GM23338 (cell line): ENCODE data around the gene CYSLTR2. TPM values are rescaled to one million over a fixed set of nuclear protein-coding genes. Genes with fewer than 3 reads are reported as not detected.
"Not testable (repeated sequence)": the region's sequence is repeated elsewhere in the genome, so short reads cannot be mapped to it uniquely, and the experiment has no call there.

Experiments used
- ATAC-seq: fragments of 200-7000 bp; cut with Tn5 transposase; 3 replicates; pipeline ENCODE4 v1.9.1; 2020
- DNase-seq: peaks from one replicate; pipeline ENCODE4 v3.0.0-alpha.2; 2015; ENCODE audit warnings: low spot score
- H2AFZ ChIP-seq: fragments of 200-600 bp; sonication (generic); 2 replicates; pipeline ENCODE4 v1.8.0; 2016; ENCODE audit warnings: antibody characterized with exemption, mild to moderate bottlenecking, moderate library complexity
- H3F3A ChIP-seq: fragments of 200-600 bp; sonication (generic); replicated peaks from 2 replicates; pipeline ENCODE4 v1.8.0; 2017; ENCODE audit warnings: antibody characterized with exemption, mixed run types, low read depth
- H3K27ac ChIP-seq: fragments of 200-600 bp; sonication (generic); 2 replicates; pipeline ENCODE4 v1.6.1; 2016; ENCODE audit warnings: low read depth
- H3K27me3 ChIP-seq: fragments of 200-600 bp; sonication (generic); 2 replicates; pipeline ENCODE4 v1.8.0; 2016; ENCODE audit warnings: mild to moderate bottlenecking, mixed run types, moderate library complexity; ENCODE audit not compliant: insufficient read depth
- H3K36me3 ChIP-seq: fragments of 200-600 bp; sonication (generic); 2 replicates; pipeline ENCODE4 v1.8.0; 2016; ENCODE audit warnings: mild to moderate bottlenecking; ENCODE audit not compliant: insufficient read depth
- H3K4me1 ChIP-seq: fragments of 200-600 bp; sonication (generic); 2 replicates; pipeline ENCODE4 v1.8.0; 2016; ENCODE audit warnings: mild to moderate bottlenecking, moderate library complexity; ENCODE audit not compliant: insufficient read depth
- H3K4me2 ChIP-seq: fragments of 200-600 bp; sonication (generic); 2 replicates; pipeline ENCODE4 v1.7.1; 2017; ENCODE audit warnings: mixed run types
- H3K4me3 ChIP-seq: fragments of 200-600 bp; sonication (generic); 2 replicates; pipeline ENCODE4 v1.6.1; 2016; ENCODE audit warnings: mixed run types
- H3K79me2 ChIP-seq: fragments of 200-600 bp; sonication (generic); replicated peaks from 2 replicates; pipeline ENCODE4 v1.8.0; 2017; ENCODE audit warnings: mild to moderate bottlenecking; ENCODE audit not compliant: insufficient read depth
- H3K9me2 ChIP-seq: fragments of 200-600 bp; sonication (generic); 2 replicates; pipeline ENCODE4 v1.8.0; 2017; ENCODE audit not compliant: insufficient read depth
- H4K20me1 ChIP-seq: fragments of 200-600 bp; sonication (generic); replicated peaks from 2 replicates; pipeline ENCODE4 v1.8.0; 2017; ENCODE audit warnings: mild to moderate bottlenecking; ENCODE audit not compliant: insufficient read depth
- H3K27ac Mint-ChIP-seq: 2 replicates; pipeline ENCODE4 v1.8.0; 2020; ENCODE audit warnings: inconsistent platforms, mild to moderate bottlenecking, moderate library complexity, mixed read lengths
- H3K27me3 Mint-ChIP-seq: 3 replicates; pipeline ENCODE4 v1.8.0; 2022; ENCODE audit warnings: low read depth, mild to moderate bottlenecking, moderate library complexity, mixed read lengths, inconsistent platforms; ENCODE audit not compliant: insufficient read depth, poor library complexity
- H3K36me3 Mint-ChIP-seq: 3 replicates; pipeline ENCODE4 v1.8.0; 2021; ENCODE audit warnings: low read depth, mild to moderate bottlenecking, inconsistent platforms, moderate library complexity, mixed read lengths
- H3K4me1 Mint-ChIP-seq: 3 replicates; pipeline ENCODE4 v1.8.0; 2020; ENCODE audit warnings: mild to moderate bottlenecking, inconsistent platforms, mixed read lengths
- H3K4me3 Mint-ChIP-seq: 3 replicates; pipeline ENCODE4 v1.8.0; 2021; ENCODE audit warnings: moderate library complexity, mild to moderate bottlenecking, inconsistent platforms, mixed read lengths
- H3K9me3 Mint-ChIP-seq: 3 replicates; pipeline ENCODE4 v1.8.0; 2020; ENCODE audit warnings: moderate library complexity, mild to moderate bottlenecking, inconsistent platforms, mixed read lengths
- EZH2phosphoT487 ChIP-seq: fragments of 200-600 bp; sonication (generic); IDR thresholded peaks from one replicate; pipeline ENCODE4 v1.8.1; 2018; ENCODE audit warnings: antibody characterized with exemption; ENCODE audit not compliant: unreplicated experiment
- JUNB ChIP-seq: IDR thresholded peaks from one replicate; pipeline ENCODE4 v1.6.1; 2016; ENCODE audit warnings: antibody characterized with exemption; ENCODE audit not compliant: unreplicated experiment
- STAT1 ChIP-seq: IDR thresholded peaks from one replicate; pipeline ENCODE4 v1.6.1; 2016; ENCODE audit warnings: antibody characterized with exemption; ENCODE audit not compliant: unreplicated experiment
- ZNF331 ChIP-seq: fragments of 250-450 bp; sonication (Bioruptor Pico); IDR thresholded peaks from 2 replicates; pipeline ENCODE4 v1.5.0; 2020; ENCODE audit warnings: low read depth, mild to moderate bottlenecking, moderate library complexity
- polyA plus RNA-seq: library from polyadenylated mRNA; unstranded; fragments of >200 nt; fragmentation: Nextera tagmentation; extraction: Ambion mirVana; gene quantifications from 2 replicates; pipeline ENCODE4 v1.2.1, GENCODE V29; 2016
- total RNA-seq: library from RNA; depleted of rRNA; stranded (reverse); fragments of >200 nt; shearing (Covaris generic); gene quantifications from 2 replicates; pipeline ENCODE4 v1.2.3, GENCODE V29; 2014
- TF ChIP-seq, protein P1 (sequence below): fragments of 250-450 bp; sonication (Bioruptor Pico); IDR thresholded peaks from 2 replicates; pipeline ENCODE4 v1.5.0; 2020; ENCODE audit warnings: mild to moderate bottlenecking, moderate library complexity
- TF ChIP-seq, protein P2 (sequence below): IDR thresholded peaks from one replicate; pipeline ENCODE4 v1.6.1; 2018; ENCODE audit warnings: antibody characterized with exemption; ENCODE audit not compliant: unreplicated experiment
- TF ChIP-seq, protein P3 (sequence below): IDR thresholded peaks from 2 replicates; pipeline ENCODE4 v1.6.1; 2016; ENCODE audit warnings: antibody characterized with exemption

Gene CYSLTR2
- total and polyA plus RNA-seq, 2 experiments from 2014 or later: not detected

DNA sequence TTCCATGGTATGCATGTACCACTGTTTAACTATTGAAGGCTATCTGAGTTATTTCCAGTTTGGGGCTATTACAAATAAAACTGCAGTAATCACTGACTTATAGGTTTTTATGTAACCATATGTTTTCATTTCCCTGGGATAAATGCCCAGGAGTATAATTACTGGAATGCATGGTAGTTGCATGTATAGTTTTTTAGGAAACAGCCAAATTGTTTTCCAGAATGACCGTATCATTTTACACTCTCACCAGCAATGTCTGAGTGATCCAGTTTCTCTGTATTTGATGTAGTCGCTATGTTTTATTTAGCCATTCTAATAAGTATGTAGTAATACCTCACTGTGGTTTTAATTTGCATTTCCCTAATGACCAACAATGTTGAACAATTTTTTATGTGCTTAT is 42.0 kb downstream of the CYSLTR2 start (continued):
- TF ChIP-seq, protein P1, sequence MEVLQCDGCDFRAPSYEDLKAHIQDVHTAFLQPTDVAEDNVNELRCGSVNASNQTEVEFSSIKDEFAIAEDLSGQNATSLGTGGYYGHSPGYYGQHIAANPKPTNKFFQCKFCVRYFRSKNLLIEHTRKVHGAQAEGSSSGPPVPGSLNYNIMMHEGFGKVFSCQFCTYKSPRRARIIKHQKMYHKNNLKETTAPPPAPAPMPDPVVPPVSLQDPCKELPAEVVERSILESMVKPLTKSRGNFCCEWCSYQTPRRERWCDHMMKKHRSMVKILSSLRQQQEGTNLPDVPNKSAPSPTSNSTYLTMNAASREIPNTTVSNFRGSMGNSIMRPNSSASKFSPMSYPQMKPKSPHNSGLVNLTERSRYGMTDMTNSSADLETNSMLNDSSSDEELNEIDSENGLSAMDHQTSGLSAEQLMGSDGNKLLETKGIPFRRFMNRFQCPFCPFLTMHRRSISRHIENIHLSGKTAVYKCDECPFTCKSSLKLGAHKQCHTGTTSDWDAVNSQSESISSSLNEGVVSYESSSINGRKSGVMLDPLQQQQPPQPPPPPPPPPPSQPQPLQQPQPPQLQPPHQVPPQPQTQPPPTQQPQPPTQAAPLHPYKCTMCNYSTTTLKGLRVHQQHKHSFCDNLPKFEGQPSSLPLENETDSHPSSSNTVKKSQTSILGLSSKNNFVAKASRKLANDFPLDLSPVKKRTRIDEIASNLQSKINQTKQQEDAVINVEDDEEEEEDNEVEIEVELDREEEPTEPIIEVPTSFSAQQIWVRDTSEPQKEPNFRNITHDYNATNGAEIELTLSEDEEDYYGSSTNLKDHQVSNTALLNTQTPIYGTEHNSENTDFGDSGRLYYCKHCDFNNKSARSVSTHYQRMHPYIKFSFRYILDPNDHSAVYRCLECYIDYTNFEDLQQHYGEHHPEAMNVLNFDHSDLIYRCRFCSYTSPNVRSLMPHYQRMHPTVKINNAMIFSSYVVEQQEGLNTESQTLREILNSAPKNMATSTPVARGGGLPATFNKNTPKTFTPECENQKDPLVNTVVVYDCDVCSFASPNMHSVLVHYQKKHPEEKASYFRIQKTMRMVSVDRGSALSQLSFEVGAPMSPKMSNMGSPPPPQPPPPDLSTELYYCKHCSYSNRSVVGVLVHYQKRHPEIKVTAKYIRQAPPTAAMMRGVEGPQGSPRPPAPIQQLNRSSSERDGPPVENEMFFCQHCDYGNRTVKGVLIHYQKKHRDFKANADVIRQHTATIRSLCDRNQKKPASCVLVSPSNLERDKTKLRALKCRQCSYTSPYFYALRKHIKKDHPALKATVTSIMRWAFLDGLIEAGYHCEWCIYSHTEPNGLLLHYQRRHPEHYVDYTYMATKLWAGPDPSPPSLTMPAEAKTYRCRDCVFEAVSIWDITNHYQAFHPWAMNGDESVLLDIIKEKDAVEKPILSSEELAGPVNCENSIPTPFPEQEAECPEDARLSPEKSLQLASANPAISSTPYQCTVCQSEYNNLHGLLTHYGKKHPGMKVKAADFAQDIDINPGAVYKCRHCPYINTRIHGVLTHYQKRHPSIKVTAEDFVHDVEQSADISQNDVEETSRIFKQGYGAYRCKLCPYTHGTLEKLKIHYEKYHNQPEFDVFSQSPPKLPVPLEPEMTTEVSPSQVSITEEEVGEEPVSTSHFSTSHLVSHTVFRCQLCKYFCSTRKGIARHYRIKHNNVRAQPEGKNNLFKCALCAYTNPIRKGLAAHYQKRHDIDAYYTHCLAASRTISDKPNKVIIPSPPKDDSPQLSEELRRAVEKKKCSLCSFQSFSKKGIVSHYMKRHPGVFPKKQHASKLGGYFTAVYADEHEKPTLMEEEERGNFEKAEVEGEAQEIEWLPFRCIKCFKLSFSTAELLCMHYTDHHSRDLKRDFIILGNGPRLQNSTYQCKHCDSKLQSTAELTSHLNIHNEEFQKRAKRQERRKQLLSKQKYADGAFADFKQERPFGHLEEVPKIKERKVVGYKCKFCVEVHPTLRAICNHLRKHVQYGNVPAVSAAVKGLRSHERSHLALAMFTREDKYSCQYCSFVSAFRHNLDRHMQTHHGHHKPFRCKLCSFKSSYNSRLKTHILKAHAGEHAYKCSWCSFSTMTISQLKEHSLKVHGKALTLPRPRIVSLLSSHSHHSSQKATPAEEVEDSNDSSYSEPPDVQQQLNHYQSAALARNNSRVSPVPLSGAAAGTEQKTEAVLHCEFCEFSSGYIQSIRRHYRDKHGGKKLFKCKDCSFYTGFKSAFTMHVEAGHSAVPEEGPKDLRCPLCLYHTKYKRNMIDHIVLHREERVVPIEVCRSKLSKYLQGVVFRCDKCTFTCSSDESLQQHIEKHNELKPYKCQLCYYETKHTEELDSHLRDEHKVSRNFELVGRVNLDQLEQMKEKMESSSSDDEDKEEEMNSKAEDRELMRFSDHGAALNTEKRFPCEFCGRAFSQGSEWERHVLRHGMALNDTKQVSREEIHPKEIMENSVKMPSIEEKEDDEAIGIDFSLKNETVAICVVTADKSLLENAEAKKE (CRISPR knock-in tag): no peak
- TF ChIP-seq EZH2phosphoT487 (no peak), JUNB (no peak), ZNF331 (CRISPR knock-in tag) (no peak), STAT1 (no peak)
- TF ChIP-seq, protein P2, sequence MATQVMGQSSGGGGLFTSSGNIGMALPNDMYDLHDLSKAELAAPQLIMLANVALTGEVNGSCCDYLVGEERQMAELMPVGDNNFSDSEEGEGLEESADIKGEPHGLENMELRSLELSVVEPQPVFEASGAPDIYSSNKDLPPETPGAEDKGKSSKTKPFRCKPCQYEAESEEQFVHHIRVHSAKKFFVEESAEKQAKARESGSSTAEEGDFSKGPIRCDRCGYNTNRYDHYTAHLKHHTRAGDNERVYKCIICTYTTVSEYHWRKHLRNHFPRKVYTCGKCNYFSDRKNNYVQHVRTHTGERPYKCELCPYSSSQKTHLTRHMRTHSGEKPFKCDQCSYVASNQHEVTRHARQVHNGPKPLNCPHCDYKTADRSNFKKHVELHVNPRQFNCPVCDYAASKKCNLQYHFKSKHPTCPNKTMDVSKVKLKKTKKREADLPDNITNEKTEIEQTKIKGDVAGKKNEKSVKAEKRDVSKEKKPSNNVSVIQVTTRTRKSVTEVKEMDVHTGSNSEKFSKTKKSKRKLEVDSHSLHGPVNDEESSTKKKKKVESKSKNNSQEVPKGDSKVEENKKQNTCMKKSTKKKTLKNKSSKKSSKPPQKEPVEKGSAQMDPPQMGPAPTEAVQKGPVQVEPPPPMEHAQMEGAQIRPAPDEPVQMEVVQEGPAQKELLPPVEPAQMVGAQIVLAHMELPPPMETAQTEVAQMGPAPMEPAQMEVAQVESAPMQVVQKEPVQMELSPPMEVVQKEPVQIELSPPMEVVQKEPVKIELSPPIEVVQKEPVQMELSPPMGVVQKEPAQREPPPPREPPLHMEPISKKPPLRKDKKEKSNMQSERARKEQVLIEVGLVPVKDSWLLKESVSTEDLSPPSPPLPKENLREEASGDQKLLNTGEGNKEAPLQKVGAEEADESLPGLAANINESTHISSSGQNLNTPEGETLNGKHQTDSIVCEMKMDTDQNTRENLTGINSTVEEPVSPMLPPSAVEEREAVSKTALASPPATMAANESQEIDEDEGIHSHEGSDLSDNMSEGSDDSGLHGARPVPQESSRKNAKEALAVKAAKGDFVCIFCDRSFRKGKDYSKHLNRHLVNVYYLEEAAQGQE: no peak
- TF ChIP-seq, protein P3, sequence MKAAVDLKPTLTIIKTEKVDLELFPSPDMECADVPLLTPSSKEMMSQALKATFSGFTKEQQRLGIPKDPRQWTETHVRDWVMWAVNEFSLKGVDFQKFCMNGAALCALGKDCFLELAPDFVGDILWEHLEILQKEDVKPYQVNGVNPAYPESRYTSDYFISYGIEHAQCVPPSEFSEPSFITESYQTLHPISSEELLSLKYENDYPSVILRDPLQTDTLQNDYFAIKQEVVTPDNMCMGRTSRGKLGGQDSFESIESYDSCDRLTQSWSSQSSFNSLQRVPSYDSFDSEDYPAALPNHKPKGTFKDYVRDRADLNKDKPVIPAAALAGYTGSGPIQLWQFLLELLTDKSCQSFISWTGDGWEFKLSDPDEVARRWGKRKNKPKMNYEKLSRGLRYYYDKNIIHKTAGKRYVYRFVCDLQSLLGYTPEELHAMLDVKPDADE: no peak

DNA sequence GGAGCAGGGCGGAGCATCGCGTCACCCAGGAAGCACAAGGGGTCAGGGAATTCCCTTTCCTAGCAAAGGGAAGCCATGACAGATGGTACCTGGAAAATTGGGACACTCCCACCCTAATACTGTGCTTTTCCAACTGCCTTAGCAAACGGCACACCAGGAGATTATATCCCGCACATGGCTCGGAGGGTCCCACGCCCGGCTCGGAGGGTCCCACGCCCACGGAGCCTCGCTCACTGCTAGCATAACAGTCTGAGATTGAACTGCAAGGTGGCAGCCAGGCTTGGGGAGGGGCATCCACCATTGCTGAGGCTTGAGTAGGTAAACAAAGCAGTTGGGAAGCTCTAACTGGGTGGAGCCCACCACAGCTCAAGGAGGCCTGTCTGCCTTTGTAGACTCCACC is 42.9 kb downstream of the CYSLTR2 start:
- not testable (repeated sequence) for ATAC-seq, H3K4me2 ChIP-seq, H3K4me1 Mint-ChIP-seq

More for the DNA sequence above, 42.9 kb downstream of the CYSLTR2 start:
- H3K79me2 ChIP-seq, H3K4me3 ChIP-seq, H3K27ac ChIP-seq, H4K20me1 ChIP-seq, H3K36me3 ChIP-seq, H3K4me3 Mint-ChIP-seq, H3K27ac Mint-ChIP-seq, DNase-seq, H3K4me1 ChIP-seq, H2AFZ ChIP-seq, H3F3A ChIP-seq, H3K9me2 ChIP-seq, H3K27me3 Mint-ChIP-seq, H3K27me3 ChIP-seq: not testable (repeated sequence)
- Mint-ChIP-seq H3K36me3 (peaks cover 14% of the 10 kb centered on the region), H3K9me3 (peaks cover 49% of the 10 kb centered on the region)
